SU-DHL-6 (cell line): ENCODE results near the gene TSNAX.

ENCODE experiments used
- H2AFZ ChIP-seq: fragments of 200-600 bp; sonication (generic); 2 replicates; pipeline ENCODE4 v1.6.1; 2014; ENCODE audit warnings: low read depth, mild to moderate bottlenecking, moderate library complexity, mixed read lengths, antibody characterized with exemption, low read length; ENCODE audit not compliant: severe bottlenecking
- H3F3A ChIP-seq: fragments of 200-600 bp; shearing (Covaris generic); 2 replicates; pipeline ENCODE4 v1.6.0; 2016; ENCODE audit warnings: antibody characterized with exemption, mild to moderate bottlenecking; ENCODE audit not compliant: insufficient read depth
- H3K27ac ChIP-seq: fragments of 200-600 bp; sonication (generic); 2 replicates; pipeline ENCODE4 v1.5.1; 2016; ENCODE audit warnings: low read depth, mild to moderate bottlenecking, low read length, moderate library complexity, mixed read lengths
- H3K27me3 ChIP-seq: fragments of 200-600 bp; sonication (generic), shearing (Covaris generic); 2 replicates; pipeline ENCODE4 v1.6.0; 2014; ENCODE audit warnings: mild to moderate bottlenecking, low read length
- H3K36me3 ChIP-seq: fragments of 200-600 bp; sonication (generic); 2 replicates; pipeline ENCODE4 v1.6.1; 2014; ENCODE audit warnings: mild to moderate bottlenecking, low read length, mixed read lengths
- H3K4me2 ChIP-seq: fragments of 300-600, 200-600 bp; shearing (Covaris generic), sonication (generic); 2 replicates; pipeline ENCODE4 v1.6.0; 2014; ENCODE audit warnings: low read length, low read depth, mild to moderate bottlenecking; ENCODE audit not compliant: poor library complexity, severe bottlenecking
- H3K4me3 ChIP-seq: fragments of 200-600 bp; sonication (generic); 2 replicates; pipeline ENCODE4 v1.5.1; 2014; ENCODE audit warnings: antibody characterized with exemption, low read length, mild to moderate bottlenecking, mixed read lengths; ENCODE audit not compliant: insufficient read depth, poor library complexity, severe bottlenecking
- H3K79me2 ChIP-seq: fragments of 200-600 bp; sonication (generic); 2 replicates; pipeline ENCODE4 v1.6.1; 2014; ENCODE audit warnings: mild to moderate bottlenecking, low read length, moderate library complexity; ENCODE audit not compliant: insufficient read depth
- H3K9ac ChIP-seq: fragments of 200-600 bp; sonication (generic); 2 replicates; pipeline ENCODE4 v1.7.0; 2014; ENCODE audit warnings: mild to moderate bottlenecking, low read length
- H3K9me2 ChIP-seq: fragments of 200-600 bp; sonication (generic); replicated peaks from 2 replicates; pipeline ENCODE4 v1.6.1; 2014; ENCODE audit warnings: low read length; ENCODE audit not compliant: insufficient read depth
- H3K9me3 ChIP-seq: fragments of 200-600 bp; sonication (generic); 2 replicates; pipeline ENCODE4 v1.6.1; 2014; ENCODE audit warnings: low read length, mixed read lengths; ENCODE audit not compliant: insufficient read depth
- H4K20me1 ChIP-seq: fragments of 200-600 bp; sonication (generic); 2 replicates; pipeline ENCODE4 v1.6.1; 2014; ENCODE audit warnings: low read depth, mild to moderate bottlenecking, antibody characterized with exemption, low read length, moderate library complexity, mixed read lengths
- CTCF ChIP-seq: fragments of 200-600 bp; sonication (generic); IDR thresholded peaks from one replicate; pipeline ENCODE4 v1.5.1; 2017; ENCODE audit warnings: antibody characterized with exemption, mild to moderate bottlenecking, low read length, moderate library complexity; ENCODE audit not compliant: insufficient read depth, poor library complexity, severe bottlenecking
- EZH2phosphoT487 ChIP-seq: fragments of 200-600 bp; sonication (generic), shearing (Covaris generic); conservative IDR thresholded peaks from 2 replicates; pipeline ENCODE4 v1.6.1; 2018; ENCODE audit warnings: mild to moderate bottlenecking, antibody characterized with exemption, low read length, moderate library complexity, mixed read lengths

TSNAX gene

DNA sequence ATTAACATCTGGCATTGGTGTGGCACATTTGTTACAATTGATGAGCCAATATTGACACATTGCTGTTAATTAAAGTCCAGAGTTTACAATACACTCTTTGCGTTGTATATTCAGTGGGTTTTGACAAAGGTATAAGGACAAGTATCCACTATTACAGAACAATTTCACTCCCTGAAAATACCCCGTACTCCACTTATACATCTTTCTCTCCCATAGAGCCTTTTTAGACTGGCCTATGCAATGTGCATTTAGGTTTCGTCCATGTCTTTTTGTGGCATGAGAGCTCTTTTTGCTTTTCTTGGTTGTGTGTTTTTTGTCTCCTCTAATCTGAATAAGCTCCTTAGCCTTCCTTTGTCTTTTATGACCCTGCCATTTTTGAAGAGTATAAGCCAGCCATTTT lies 40.6 kb upstream of the TSNAX start:
- TF ChIP-seq CTCF (no peak), EZH2phosphoT487 (no peak)
- no peak overlapping the region for H3K4me2 ChIP-seq
- H3K36me3 ChIP-seq = no peaks in the 10 kb centered on the region
- no peaks in the 10 kb centered on the region for H3F3A ChIP-seq
- H4K20me1 ChIP-seq = no peaks in the 10 kb centered on the region
- no peaks in the 10 kb centered on the region for H3K9me2 ChIP-seq
- no peak overlapping the region for H3K27ac ChIP-seq
- H3K27me3 ChIP-seq = no peaks in the 10 kb centered on the region
- no peaks in the 10 kb centered on the region for H3K79me2 ChIP-seq
- no peak overlapping the region for H3K9ac ChIP-seq
- no peak overlapping the region for H2AFZ ChIP-seq
- no peaks in the 10 kb centered on the region for H3K9me3 ChIP-seq
- no peak overlapping the region for H3K4me3 ChIP-seq

DNA sequence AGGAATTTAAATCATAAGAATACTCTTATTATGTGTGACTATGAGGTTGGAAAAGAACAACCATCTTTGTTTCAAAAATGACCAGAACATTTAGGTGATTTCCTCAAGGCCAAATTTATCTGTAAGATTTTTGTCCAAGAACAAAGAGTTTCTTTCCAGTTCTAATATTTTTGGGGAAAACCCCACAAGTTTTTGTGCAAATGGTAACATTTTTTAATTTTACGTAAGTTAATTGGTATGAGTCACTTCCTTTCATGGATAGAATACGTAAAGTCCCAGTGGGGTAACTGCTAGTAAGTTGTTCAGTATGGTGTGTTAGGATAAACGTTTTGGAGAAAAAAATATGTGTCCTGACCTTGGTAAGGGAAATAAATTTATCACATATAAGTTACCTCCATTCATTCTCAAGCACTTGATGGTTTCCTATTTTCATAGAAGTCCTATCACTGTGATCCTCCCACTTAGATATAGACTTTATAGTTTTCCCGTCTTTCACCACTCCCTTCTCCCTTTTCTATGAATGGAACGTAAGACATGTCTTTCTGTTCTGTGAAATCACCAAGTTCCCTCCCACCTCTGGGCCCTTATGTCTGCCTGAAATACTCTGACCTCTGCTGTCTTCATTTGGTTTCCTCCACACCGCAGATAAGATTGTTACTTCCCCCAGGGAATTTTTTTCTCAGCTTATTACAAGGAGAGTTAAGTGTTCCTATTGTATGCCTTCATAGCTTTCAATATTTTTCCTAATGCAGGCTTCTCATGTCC lies 34.9 kb upstream of the TSNAX start:
- Histone ChIP-seq H3K79me2 (no peaks in the 10 kb centered on the region), H3K9ac (no peak overlapping the region), H3K36me3 (no peaks in the 10 kb centered on the region), H3F3A (no peaks in the 10 kb centered on the region), H3K4me3 (no peak overlapping the region), H3K9me3 (peaks cover 2% of the 10 kb centered on the region; the same call in 1 of the 2 replicates), H3K27ac (no peak overlapping the region), H3K27me3 (no peaks in the 10 kb centered on the region), H2AFZ (no peak overlapping the region), H3K4me2 (no peak overlapping the region), H3K9me2 (no peaks in the 10 kb centered on the region), H4K20me1 (no peaks in the 10 kb centered on the region)
- TF ChIP-seq CTCF = no peak

DNA sequence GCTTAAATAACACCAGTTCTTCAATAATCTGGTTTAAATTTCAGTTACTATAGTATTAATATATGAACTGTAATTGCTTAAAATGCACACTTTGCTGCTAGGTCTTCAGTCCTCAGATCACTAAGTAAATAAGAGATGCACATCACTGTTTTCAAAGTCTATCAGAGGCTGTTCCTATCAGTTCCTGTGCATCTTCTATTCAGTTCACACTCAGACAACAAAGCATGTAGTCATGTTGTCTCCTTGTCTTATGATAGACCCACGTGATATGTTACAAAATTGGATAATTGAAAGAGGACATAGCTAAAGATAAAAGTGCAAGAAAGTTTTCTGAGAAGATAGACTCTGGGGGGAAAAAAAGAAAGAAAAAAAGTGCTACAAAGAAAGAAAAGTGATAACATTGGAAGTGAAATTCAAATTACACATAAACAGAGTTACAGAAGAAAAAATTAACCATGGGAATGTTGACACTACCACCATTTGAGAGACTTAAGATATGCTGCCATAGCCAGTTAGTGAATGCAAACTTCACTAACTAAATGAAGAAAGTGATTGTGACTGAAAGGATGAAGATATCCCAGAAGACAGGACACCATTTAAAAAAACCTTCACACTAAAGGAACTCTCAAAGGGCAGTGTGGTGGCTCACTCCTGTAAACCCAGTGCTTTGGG lies 33.9 kb upstream of the TSNAX start:
- TF ChIP-seq EZH2phosphoT487 (no peak), CTCF (no peak)
- no peaks in the 10 kb centered on the region for H3K27me3 ChIP-seq
- H4K20me1 ChIP-seq = no peaks in the 10 kb centered on the region
- no peak overlapping the region for H3K4me3 ChIP-seq
- no peaks in the 10 kb centered on the region for H3K79me2 ChIP-seq
- H3K36me3 ChIP-seq = no peaks in the 10 kb centered on the region
- H3K27ac ChIP-seq = no peak overlapping the region
- H3K9me2 ChIP-seq = no peaks in the 10 kb centered on the region
- no peak overlapping the region for H3K4me2 ChIP-seq
- H3F3A ChIP-seq = no peaks in the 10 kb centered on the region
- no peak overlapping the region for H2AFZ ChIP-seq
- H3K9me3 ChIP-seq = peaks cover 10% of the 10 kb centered on the region; the same call in 1 of the 2 replicates
- no peak overlapping the region for H3K9ac ChIP-seq
